HG02610 (cell line): ENCODE data around the gene CELF2.

Experiments
- ATAC-seq: cut with Tn5 transposase; IDR thresholded peaks from one replicate; pipeline ENCODE4 v1.9.1; 2021; ENCODE audit warnings: mild to moderate bottlenecking, moderate library complexity; ENCODE audit not compliant: unreplicated experiment

CELF2 gene

DNA sequence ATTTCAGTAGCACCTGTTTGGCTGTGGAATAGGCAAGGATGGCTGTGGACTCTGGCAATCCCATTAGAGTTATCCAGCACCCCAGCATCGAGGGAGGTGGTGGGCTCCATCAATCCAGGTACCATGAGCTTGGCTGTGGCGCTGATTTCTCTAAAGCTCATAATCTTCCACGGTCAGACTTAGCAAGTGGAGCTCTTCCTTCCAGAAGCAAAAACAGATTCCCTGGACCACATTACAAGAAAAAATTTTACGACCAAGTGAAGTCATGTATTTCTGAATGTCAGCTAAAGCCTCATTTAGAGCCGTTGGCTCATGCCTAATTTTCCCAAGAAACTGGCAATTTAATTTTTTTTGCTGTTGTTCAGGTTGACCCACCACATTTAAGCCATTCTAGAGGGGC lies 135.1 kb downstream of the CELF2 start:
- no peak for ATAC-seq

DNA sequence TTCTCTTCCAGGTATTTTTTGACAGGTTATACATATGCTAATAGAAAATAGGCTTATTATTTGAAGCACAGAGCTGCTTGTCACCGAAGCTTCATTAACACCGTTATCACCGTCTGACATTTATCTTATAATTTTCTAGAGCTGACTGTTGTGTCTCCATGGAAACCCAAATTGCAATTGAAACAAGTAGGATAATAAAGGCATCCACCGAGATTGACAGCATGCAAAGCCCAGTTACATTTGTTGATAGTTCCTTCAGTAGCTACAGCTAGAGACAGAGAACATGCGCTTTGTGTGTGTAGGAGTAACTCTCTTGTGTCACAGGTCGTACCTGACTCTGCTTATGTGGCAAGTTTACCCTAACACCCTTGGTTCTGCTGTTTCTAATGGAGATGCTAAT lies 135.6 kb downstream of the CELF2 start:
- no peak for ATAC-seq

DNA sequence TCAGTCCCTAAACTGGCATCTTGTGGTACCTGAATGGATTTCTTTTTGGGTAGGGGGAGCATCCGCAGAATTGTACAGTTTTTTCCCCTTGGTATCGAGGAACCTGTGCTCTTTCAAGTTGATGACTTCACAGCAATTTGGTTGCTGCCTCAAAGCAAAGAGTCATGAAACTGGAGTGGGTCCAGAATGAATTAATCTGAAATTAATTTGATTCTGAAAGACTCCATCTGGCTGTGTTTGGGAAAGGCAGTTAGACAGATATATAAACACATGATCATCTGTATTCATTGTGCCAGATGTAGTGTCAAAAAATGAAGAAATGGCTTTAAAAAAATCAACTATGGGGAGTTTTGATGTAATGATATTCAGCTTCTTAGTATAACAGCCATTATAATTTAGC lies 136.1 kb downstream of the CELF2 start:
- no peak for ATAC-seq

DNA sequence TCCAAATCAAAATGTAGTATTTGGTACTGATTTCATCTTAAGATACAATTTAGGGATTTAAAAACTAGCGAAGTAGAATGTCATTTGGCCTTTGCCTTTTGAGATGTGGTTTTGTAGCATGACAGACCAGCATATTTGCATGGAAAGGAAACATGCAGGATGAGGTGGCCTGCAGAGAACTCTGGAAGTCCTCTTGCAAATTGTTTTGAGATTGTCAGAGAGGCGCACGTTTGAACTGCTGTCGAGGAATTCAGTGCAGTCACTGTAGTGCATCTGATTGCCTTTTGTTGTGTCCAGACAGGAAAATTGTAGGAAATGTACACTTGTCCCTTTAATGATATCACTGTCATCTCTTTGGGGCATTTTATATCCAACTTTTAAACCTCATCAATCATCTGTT lies 136.7 kb downstream of the CELF2 start:
- no peak for ATAC-seq

DNA sequence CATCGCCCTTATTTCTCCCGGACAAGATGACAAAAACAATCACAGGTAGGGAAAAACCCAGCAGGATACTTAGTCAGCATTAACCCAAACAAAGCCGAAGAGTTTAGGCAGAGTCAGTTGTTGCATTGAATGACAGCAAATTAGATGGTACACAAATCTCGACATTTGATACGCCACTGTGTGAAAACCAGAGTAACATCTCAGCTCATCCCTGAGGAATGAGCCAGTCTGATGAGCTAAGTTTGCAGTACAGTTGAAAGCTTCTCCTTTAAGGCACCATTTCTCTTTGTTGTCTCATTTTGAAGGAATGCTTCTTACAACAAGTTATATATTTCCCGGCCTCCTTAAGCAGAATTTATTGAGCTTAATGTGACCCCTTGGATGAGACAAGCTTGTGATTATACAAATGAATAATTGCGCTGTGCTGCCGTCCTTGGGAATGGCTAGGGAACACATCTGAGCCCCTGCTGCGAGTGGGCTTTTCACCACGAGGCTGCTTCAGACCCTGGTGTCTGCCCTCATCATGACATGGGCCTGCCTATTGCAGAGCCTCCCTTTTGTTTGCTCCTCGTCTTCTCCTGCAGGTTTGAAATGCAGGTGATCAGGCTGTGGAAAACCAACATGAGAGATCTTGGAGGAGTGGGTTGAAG lies 137.3 kb downstream of the CELF2 start:
- ATAC-seq: no peak

DNA sequence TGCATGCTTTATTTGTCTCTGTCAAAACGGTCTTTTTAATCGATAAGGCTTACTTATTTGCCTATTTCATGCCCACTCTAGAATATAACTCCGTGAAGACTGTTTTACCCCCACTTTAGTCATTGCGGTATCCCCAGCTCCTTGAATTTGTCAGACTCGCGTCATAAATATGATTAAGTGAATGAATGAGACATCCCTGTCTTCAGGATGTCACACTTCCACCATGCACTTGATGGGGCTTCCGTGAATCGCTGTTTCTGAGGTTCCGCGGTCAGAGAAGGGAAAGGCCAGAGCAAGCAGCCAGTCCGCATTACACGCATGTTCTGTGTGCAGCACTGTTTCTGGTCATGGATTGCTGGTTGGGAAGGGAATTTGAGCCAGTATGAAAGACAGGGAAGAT lies 138.8 kb downstream of the CELF2 start:
- ATAC-seq: no peak

DNA sequence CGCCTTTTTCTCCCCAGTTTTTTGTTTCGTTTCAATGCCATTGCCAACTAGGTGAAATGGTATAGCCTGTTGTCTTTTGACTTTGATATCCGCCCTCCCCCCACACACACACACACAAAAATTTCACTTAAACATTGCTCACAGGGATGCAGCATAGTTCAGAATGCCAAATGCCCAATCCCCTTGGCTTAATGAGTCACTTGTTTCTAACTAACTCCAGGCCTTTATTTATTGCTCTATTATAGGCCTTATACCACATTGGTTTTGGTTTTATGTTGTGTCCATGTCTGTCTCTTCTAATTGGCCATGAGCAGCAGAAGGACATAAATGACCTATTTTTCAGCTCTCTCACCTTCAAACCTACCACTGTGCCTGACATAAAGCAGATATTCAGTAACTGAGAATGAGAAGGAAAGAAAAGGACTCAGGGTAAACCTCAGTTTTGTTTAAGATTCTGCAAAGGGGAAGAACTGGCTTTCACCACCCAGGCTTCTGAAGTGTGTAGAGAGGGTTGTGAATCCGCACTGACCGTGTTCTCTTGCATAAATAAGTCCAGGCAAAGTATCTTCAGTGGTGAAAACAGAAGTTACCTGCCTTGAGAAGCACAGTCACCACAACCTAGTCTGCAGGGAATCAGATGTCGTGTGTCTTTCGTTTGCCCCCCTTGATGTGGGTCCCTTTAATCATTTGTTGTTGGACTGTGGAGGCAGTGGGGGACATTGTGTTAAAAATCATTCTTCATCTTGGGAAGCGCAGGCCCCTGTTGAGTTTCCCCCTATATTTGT lies 139.8 kb downstream of the CELF2 start:
- ATAC-seq: peak; percentile 33

DNA sequence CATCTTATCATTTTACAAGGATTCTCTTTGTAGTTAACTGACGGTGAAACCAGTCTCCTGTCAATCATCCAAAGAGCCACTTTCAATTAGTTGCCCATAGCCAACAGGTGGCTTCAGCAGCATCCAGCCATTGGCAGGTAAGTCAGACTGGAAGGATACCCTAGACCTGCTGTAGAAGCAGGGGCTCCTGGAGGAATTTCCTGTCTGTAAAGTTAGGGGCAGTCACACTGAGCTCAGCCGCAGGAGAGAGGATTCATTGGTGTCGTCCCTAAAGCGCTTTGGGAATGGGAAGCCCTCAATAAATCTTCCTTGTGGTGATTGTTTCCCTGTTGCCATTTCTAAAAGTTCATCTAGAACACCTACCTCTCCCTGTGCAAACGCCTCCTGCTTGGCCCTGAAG lies 140.4 kb downstream of the CELF2 start:
- no peak for ATAC-seq

DNA sequence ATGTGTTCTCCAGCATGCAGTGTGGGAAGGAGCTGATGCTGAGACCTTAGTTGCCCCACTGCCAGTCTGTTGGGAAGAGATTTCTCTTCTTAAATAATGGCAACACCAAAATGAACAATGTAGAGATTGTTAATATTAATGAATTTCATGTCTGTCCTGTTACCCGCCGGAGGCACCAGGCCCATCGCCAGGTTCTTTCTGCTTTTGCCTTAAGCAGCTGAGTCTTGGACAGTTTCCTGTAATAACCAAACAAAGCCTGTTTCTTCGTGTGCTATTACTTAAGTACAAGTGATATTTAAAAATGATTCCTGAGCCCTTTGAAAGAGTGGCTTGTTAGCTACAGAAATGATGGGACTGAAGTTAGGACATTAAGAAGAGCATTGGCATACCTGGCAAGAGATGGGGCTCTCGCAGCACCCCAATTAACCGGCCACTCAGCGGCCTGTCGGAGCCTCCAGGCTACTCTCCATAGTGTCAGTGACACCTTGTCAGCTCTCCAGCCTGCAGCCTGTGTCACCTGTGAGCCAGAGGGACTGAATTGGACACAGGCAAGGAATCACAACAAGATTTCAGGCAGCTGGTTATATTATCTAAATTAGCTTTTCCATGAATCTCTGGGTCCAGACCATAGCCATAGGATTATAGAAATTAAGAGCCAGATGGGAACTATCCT lies 142.0 kb downstream of the CELF2 start:
- no peak for ATAC-seq

DNA sequence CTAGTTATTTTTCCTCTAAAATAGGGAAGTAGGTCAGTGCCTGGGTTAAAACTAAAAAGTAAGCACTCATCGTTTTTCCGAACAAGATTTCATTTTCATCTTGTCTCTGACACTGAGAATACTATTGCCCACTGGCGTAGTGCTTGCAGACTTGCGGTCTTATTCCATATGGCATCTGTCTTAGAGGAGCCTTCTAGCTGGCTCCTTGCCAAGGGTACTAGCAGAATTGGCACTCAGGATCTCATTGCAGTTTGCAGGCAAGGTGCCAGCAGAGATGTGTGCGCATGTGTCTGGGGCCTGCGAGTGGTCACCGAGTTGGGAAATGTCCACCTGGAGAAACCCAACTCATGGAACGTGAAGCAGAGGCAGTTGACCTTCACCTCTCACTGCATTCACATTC lies 143.4 kb downstream of the CELF2 start:
- ATAC-seq: no peak

DNA sequence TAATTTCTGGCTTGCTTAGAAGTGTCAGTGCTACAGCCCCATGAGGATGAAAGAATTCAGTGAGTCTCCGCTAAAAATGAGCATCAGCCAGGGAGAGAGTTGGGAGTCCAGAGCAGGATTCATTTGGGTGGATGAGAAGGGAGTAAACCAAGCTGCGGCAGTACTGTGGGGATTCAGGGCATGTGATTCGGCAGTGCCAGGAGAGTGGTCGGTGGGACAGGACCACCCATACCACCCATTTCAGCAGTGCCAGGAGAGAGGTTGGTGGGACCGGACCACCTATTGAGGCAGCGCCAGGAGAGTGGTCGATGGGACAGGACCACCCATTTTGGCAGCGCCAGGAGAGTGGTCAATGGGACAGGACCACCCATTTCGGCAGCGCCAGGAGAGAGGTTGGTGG lies 144.2 kb downstream of the CELF2 start:
- no peak for ATAC-seq

DNA sequence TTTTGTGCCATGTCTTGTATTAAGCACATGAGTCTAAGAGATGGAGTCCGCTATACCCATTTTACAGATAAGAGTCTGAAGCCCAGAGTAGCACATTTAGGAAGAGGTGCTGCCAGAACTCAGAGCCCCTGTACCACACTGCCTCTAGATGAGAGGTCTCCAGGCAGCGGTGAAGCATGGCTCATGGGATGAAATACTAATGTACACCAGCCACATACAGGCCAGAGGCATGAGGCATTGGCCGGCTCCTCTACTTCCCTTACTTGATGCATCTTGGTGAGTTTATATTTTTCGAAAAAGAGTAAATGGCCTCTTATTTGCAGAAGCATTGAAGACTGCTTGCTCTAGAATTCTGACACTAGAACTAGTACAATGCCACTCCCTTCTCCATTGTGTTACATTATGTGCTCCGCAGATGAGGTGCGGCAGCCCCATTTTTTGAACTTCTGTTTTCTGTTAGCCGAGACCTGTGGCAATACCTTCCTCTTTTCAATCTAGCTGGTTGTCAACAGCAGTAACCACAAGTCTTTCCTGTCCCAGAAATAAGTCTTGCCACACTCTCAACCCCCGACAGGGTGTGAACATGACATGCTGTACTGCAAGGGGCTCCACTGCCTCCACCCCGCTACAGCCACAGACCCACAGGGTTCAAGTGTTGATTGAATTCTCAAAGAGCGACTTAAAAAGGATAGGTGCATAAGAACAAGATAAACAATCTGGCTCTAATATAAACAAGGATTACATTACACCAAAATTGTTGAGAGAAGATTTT lies 145.3 kb downstream of the CELF2 start:
- peak; percentile 70 for ATAC-seq

DNA sequence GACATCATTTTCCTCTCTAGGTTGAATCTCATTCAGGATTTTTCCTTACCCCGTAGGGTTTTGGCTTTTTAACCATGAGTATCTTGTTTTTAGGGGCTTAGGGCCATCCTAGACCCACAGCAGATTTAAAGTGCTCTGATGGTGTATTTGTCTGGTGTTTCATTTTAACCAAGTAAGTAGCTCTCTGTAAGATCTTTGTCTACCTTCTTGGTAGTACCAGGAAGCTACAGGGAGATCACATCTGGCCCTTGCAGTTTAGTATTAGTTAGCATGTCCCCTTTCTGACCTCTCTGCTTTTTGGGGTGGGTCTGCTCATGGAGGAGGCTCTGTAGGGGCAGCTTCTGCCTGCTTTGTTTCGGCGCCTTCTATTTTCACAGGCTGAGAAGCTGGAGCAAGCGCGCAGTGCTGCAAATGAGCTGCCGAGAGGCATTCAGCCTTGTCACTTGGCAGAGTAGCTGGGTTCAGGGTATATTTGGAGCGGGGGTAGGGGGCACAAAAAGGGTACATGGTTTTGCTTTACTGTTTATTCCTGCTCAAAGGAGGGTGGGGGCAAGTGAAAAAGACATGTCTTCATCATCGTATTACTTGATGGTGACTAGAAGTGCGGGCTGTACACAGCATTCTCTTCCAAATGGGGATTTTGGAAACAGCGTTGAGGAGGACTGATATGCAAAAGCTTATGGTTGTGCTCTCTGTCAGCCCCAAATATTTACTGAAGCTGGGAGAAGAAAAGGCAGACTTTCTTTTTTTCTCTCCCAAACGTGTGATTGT lies 146.3 kb downstream of the CELF2 start:
- no peak for ATAC-seq

DNA sequence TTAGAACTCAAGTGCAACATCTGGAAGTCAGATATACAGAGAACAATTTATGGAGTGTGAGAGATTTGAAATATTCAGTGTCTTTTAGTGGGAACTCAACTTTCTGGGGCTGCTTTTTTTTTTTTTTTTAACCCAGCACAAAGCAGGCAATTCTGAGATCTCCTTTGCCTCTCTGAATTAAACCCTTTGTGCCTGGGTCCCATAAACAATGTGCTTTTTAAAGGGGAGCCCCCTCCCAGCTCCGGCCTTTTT lies 146.8 kb downstream of the CELF2 start:
- ATAC-seq: no peak

DNA sequence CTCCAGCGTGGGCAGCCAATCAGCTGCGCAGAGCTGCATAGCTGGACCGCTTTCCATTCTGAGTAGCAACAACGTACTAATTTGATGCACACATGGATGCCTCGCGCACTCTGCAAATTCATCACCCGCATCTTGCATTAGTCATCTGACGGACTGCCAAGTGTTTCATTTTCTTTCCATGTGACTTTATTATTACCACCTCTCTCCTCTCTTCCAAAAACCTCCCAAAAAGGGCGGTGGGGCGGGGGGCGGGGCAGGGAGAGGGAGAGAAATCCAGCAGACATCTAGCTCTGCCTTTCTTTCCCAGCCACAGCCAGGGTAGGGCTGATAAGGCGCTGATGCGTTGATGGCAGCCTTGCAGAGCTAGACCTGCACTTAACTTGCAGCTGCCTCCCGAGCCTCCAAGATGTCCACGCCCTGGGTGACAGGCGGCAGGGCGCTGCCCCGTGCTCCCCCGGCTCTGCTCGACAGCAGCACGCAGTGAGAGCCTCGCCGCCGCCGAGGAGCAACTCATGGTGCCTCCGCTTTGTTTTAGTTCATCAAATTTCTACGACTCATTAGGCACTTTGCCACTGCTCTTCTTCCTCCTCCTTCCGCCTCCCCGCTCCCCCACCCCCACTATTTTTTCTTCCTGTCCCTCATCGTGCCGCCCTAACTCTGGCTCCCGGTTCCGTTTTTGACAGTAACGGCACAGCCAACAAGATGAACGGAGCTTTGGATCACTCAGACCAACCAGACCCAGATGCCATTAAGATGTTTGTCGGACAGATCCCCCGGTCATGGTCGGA lies 147.3 kb downstream of the CELF2 start:
- peak; percentile 28 for ATAC-seq

DNA sequence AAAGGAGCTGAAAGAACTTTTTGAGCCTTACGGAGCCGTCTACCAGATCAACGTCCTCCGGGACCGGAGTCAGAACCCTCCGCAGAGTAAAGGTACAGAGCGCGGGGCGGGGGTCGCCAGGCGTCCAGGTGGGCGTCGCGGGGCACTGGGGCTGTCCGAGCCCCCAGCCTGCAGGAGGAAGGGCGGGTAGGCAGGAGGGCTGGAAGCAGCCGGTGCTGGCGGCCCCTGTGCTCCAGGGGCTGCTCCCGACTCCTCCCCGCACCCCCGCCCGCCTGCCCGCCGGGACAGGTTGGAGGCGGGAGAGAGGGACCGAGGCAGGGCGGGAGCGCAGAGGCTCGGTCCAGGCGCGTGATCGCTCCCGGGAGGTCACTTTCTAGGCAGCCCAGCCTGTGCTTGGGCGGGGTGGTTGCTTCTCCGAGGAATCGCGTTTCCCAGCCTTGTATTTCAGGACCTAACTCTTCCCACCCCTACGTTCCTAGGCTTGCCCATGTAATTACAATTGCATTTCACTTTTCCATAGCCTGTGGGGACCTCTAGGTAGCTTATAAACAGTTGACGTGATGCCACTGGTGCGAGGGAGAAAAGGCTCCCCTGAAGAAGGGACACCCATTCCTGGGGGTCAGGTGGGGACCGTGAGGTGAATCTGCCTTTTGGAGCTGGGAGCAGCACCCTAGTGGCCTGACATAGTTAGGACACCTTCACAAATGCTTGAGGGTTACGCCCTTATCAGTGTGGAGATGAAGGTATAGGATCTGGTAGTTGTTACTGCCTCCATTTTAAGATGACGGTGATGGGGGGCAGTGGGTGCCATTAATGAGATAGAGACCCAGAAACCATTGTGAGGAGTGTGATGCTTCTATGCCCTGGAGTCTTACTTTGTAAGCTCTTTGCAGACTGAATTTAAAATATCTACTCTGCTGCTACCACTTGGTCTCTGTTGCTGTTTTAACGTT lies 148.2 kb downstream of the CELF2 start:
- peak; percentile 54 for ATAC-seq

DNA sequence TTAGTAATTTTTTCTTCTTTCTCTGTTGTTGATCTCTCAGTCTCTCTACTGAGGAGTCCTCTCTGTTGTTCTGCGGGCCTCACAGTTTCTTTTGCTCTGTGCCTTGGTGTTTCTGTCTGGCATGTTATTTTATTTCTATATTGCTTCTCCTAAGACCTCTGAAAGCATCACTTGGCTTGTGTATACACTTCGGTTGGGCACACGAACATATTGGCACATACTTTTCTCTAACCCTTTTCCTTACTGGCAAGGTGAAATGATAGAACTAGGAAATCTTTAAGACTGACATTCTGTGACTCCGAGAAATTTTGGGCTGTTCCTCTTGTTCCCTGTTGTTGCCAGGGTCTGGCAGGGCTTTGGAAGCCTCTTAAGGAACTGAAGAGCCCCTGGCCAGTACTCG lies 148.9 kb downstream of the CELF2 start:
- ATAC-seq: no peak

DNA sequence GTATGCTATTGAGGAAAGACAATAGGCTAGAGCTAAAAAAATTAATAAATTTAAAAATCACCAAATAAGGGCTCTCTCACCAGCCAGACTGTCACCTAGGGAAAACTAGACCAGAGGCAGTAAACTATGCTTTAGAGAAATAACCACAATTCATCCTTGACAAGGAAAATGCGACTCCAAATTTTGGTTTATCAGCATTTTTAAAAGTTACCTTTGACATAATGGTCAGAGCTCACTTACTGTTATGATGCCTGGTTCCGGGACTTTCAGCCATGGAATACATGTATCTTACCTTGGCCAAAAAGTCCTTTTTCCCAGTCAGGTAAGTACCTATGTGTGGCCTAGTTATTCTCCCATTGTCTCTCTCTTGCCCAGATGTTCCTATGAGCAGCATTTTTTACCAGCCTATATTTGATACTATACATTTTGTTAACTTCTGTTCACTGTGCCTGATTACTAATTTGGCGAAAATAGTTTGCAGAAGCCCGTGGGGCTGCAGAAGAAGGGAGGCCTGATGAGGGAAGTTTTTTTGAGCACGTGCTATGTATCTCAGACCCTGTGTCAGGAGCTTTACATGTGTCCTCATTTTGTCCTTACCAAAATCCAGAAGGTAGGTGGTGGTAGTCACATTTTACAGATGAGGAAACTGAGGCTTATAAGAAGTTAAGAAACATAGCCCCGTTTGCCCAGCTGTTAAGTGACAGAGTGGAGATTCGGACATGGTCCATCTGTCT lies 149.7 kb downstream of the CELF2 start:
- no peak for ATAC-seq
